NCI-H1105 treated with DMSO at 0.1 percent for 48 hours (cell line): ENCODE results near the gene SNRK.
"Not testable (repeated sequence)": the region's sequence is repeated elsewhere in the genome, so short reads cannot be mapped to it uniquely, and the experiment has no call there.

Source experiments
- DNase-seq: peaks from one replicate; lab custom pipeline; 2025; lab: John Stamatoyannopoulos, UW

Gene SNRK

GRCh38 chr3:43346978-43347749, 60.8 kb downstream of the SNRK start:
- no peak for DNase-seq

- DNase-seq: no peak
Measured at GRCh38 chr3:43347774-43348173, 61.4 kb downstream of the SNRK start.

- no peak for DNase-seq
Measured at GRCh38 chr3:43348350-43348749, 62.0 kb downstream of the SNRK start.

DNA sequence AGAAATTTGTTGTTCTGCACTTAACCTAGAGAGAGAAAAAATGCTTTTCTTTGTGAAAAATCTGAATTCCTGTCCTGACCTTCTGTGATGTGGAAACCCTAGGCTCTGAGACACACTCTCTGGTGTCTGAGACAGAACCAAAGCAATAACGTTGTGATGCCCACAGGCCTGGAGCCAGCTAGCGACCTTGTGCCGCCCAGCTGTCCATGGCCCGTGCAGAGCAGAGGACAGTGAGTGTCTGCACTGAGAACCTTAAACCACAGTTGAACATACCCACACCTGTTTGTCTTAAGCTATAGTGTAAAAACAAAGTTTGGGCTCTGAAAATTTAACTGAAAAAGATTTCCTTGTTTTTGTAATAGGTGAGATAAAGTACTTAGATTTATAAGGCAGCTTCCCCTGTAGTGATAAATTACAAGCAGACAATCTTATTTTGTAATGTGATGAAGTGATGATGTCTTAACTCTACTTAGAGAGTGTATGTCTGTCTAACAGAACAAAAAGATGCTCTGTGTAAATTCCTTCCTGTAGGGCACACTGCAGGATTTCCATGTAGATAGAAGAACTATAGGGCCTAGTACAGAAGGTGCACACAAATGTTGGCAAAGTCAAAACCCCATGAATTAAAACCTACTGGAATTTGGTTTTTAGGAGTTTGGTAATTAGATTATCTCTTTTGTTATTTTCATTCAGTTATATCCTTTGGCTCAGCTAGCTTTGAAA, 62.7 kb downstream of the SNRK start:
- no peak for DNase-seq

DNA sequence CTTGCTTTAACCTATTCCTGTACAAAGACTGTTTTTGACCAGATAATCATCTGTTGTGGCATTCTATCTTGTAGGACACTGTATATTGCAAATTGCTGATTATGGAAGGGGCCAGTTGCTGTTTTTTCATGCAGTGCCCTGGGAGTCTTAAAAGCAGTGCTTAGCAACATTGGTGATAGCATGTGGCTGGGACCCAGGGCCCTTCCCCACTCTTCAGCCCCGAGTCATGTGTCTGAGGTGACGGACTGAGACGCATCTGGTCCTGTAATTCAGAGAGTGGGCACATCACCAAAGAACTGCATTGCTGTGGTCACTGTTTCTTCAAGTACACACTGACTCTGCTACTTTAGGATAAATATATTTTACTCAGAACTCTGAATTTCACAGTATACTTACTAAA, 63.4 kb downstream of the SNRK start:
- no peak for DNase-seq

DNA sequence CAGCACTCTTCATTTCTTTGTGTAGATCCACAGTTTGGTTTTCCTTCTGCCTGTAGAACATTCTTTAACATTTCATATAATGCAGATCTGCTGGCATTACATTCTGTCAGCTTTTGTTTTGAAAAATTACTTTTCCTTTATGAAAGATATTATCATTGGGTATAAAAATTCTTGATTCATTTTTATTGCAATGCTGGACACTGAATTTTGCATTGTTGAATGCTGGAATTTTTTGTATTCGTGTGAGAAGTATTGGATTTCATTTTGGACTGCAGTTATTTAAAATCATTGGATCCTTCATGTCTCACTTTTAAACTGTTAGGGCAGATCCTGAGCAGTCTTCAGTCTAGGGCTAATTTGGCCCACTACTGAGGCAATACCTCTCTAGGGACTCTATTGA, 67.1 kb downstream of the SNRK start:
- DNase-seq: no peak

DNA sequence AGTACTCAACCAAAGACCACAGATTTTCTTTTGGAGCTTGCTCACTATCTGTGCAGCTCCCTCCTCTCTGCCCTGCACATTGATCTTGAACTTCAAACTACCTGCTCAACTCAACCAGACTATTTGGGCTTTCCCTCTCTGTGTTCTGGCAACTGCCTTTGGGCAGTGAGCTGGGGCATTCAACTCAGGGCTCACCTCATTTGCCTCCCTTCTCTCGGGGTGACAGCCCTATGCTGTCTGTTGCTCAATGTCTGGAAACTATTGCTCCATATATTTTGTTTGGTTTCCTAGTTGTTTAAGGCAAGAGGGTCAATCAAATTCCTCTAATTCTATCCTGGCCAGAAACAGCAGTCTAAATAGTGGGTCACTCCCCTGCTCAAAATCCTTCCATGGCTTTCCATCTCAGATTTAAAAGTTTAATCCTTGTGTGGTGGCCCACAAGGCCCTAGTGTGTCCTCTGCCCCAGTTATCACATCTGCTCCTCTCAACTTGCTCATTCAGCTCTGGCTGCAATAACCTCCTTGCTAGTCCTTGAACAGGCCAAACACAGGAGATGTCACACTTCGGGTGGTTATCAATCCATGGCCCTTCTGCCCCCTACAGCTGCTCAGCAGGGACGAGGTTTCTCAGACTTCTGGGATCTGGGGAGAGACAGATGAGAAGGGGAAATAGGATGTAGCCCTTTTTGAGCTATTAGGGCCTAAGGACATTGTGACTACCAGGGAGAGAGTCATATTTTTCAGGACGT, 67.8 kb downstream of the SNRK start:
- no peak for DNase-seq

GRCh38 chr3:43356033-43356432, 69.7 kb downstream of the SNRK start:
- not testable (repeated sequence) for DNase-seq

DNA sequence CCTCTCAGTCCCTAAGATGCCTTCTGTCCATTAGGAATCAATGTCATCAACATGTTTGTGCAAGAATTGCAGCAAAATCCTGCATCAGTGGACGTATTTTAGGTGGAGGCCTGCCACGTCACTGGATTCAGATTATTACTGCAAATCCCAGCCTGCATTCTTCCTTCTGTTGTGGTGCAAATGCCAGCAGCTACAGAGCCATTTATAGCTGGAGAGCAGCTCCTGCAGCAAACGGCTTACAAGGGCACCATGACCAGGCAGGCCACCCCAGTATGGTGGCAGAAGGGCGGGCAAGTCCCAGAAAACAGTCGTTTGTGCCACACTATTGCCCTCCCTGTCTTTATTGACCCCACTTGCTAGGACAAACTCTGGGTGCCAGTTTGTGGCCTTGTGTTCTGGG, 74.7 kb downstream of the SNRK start:
- DNase-seq: no peak

GRCh38 chr3:43362183-43362582, 75.8 kb downstream of the SNRK start:
- no peak for DNase-seq

- DNase-seq: no peak
Measured at GRCh38 chr3:43362961-43363360, 76.6 kb downstream of the SNRK start.

DNA sequence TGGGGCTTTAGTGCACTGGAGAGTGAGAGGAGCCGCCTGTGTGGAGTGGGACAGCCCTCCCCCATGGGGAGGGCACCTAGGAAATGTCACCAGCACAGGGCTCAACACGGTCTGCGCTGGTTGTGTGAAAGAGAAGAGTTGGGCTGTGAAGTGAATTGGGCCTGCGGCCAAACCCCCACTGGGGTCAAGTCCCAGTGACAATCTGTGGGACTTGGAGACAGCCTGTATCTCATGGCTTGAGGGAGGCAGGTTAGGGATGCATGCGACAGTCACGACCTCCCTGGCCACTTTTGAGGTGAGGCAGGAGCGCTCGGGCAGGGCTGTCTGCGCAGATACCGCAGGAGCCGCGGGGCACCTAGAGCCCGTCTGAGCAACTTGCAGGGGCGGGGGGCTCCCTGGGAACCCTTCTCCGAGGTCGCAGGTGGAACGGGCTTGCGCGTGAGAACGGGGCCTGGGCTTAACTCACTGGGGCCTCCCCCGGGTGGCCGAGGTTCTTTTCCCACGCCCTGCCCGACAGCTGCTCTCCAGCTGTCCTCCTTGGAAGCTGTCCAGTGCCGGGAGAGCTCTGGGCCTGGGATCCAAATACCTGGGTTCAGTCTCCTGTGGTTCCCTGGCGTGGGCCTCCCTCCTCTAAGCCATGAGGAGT, 77.4 kb downstream of the SNRK start:
- DNase-seq: no peak

- no peak for DNase-seq
Measured at GRCh38 chr3:43364494-43364893, 78.2 kb downstream of the SNRK start.

DNA sequence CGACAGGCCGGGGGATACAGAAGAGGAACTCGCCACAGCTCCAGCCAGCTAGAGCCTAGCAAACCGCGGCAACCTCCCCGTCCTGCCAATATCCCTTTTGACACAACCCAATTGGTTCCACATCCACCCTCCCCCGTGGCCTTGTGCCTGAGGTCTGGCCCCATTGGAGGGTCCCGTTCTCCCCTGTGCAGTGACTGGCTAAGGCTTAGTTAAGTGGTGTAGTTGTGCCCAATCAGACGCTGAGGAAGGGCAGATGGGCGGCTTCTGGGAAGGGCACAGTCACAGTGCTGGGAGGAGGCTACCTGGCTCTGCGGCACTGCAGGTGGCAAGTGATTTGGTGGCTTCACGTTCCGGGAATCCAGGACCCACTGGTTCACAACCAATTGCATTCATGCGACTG, 78.6 kb downstream of the SNRK start:
- no peak for DNase-seq

GRCh38 chr3:43365601-43366305, 79.4 kb downstream of the SNRK start:
- no peak for DNase-seq

DNA sequence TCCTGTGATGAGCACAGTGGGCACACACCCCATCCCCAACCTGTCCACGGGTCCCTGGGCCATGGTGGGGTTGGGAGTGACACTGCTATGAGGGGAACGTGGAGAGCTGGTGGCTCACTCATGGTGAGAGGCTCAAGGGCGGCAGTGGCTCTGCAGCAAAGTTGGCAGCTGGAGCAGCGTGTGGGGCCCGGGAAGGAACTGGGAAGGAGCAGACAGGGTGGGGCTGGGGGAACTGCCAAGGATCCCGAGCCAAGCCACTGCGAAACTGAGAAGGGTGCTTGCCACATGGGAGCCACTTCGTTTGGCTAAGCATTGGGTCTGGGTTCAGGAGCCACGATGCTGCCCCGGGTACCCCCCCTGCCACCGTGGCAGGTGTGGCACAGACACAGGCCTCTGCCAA, 80.1 kb downstream of the SNRK start:
- no peak for DNase-seq

DNA sequence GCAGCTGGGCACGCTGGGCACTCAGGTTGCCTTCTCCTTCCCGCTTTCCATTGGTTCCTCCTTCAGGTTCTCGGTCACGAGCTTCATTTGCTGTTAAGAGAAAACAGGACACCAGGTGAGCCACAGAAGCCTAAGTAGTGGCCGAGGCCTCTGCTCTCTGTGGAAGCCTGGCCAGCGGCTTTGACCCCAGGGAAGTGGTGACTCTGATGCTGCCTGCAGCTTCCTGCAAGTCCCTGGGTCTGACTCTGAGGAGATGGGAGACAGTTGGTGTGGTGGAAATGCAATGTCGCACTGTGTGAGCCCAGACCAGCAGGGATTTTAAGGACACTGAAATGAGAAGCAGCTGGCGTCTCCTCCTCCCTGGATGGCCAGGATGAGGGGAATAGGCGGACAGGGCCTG, 80.5 kb downstream of the SNRK start:
- no peak for DNase-seq

GRCh38 chr3:43369404-43370292, 83.3 kb downstream of the SNRK start:
- DNase-seq: no peak

DNA sequence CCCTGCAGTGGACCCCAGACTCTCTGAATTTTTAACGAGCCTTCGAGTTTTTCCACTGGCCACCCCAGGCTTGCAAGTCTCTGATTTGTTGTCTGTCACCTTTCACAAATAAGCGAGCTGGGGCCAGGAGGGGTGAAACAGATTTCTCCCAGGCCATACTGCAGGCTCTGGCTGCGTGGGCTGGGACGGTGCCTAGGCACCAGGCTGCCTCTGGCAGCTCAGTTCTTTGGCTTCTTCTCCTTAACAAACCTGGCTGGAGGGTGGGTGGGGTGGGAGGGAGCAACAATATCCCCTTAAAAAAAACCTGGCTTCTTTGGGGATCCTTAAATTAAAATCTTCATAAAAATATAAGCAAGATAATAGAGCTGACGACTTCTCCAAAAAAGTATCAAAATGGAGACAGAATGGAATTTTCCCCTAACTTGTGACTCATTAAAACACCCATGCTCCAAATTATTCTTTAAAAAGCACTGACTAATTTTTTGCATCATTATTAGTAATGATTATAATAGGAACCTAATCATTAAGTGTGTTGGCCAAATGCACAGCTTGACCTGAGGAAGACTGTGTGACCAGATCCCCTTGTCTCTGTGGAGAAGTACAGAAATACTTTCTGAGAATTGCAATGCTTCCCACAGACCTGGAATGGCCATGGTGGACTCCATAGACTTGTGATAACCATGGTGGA, 84.1 kb downstream of the SNRK start:
- no peak for DNase-seq

GRCh38 chr3:43371494-43371893, 85.2 kb downstream of the SNRK start:
- no peak for DNase-seq
